ENCODE results near the gene NRN1L.
"Not testable (repeated sequence)": the region's sequence is repeated elsewhere in the genome, so short reads cannot be mapped to it uniquely, and the experiment has no call there.

NRN1L gene

GRCh38 chr16:67881621-67882161, 3.0 kb upstream of the NRN1L start:
- in situ Hi-C loops (cut with MboI; ENCODE audit: low sequenced_read_pairs), result no loop called here

GRCh38 chr16:67882374-67883145, 2.1 kb upstream of the NRN1L start:
- in situ Hi-C loops (cut with MboI; ENCODE audit: low sequenced_read_pairs), result no loop called here

GRCh38 chr16:67883146-67883871, 1.4 kb upstream of the NRN1L start:
- in situ Hi-C loops (cut with MboI; ENCODE audit: low sequenced_read_pairs), result no loop called here

GRCh38 chr16:67883872-67884261, 818 bp upstream of the NRN1L start:
- in situ Hi-C loops (cut with MboI; ENCODE audit: low sequenced_read_pairs), result no loop called here

GRCh38 chr16:67885545-67885944, 860 bp downstream of the NRN1L start:
- in situ Hi-C loops (cut with MboI; ENCODE audit: low sequenced_read_pairs), result no loop called here

GRCh38 chr16:67885976-67886375, 1.3 kb downstream of the NRN1L start:
- in situ Hi-C loops (cut with MboI; ENCODE audit: low sequenced_read_pairs), result no loop called here

- in situ Hi-C loops (cut with MboI; ENCODE audit: low sequenced_read_pairs), result no loop called here
Measured at GRCh38 chr16:67886387-67886786, 1.7 kb downstream of the NRN1L start.

- in situ Hi-C loops (cut with MboI; ENCODE audit: low sequenced_read_pairs), result no loop called here
Measured at GRCh38 chr16:67888331-67888730, 3.6 kb downstream of the NRN1L start.

GRCh38 chr16:67892375-67892774, 7.7 kb downstream of the NRN1L start:
- in situ Hi-C loops (cut with MboI; ENCODE audit: low sequenced_read_pairs), result no loop called here

- in situ Hi-C loops (cut with MboI; ENCODE audit: low sequenced_read_pairs), result no loop called here
Measured at GRCh38 chr16:67892899-67893742, 8.4 kb downstream of the NRN1L start, which contains the start of gene PSKH1. Gene PSKH1, plus strand, starts transcription at chr16:67893254. Its CDS starts 15,496 bp downstream, at chr16:67908750.

GRCh38 chr16:67893743-67894399, 9.2 kb downstream of the NRN1L start:
- in situ Hi-C loops (cut with MboI; ENCODE audit: low sequenced_read_pairs), result no loop called here

- in situ Hi-C loops (cut with MboI; ENCODE audit: low sequenced_read_pairs), result no loop called here
Measured at GRCh38 chr16:67897231-67897630, 12.5 kb downstream of the NRN1L start.

GRCh38 chr16:67901734-67902133, 17.0 kb downstream of the NRN1L start:
- in situ Hi-C loops (cut with MboI; ENCODE audit: low sequenced_read_pairs), result no loop called here

- in situ Hi-C loops (cut with MboI; ENCODE audit: low sequenced_read_pairs), result no loop called here
Measured at GRCh38 chr16:67902831-67903230, 18.1 kb downstream of the NRN1L start.

- in situ Hi-C loops (cut with MboI; ENCODE audit: low sequenced_read_pairs), result no loop called here
Measured at GRCh38 chr16:67907397-67908180, 22.9 kb downstream of the NRN1L start.

- in situ Hi-C loops (cut with MboI; ENCODE audit: low sequenced_read_pairs), result no loop called here
Measured at GRCh38 chr16:67909056-67909742, 24.5 kb downstream of the NRN1L start.

GRCh38 chr16:67910158-67910557, 25.5 kb downstream of the NRN1L start:
- in situ Hi-C loops (cut with MboI; ENCODE audit: low sequenced_read_pairs), result no loop called here

GRCh38 chr16:67914758-67915495, 30.2 kb downstream of the NRN1L start:
- in situ Hi-C loops (cut with MboI; ENCODE audit: low sequenced_read_pairs), result no loop called here

GRCh38 chr16:67915496-67915769, 30.7 kb downstream of the NRN1L start:
- in situ Hi-C loops (cut with MboI; ENCODE audit: low sequenced_read_pairs), result not testable (repeated sequence)
